GM19463 (cell line): ENCODE data around the gene KLHL18.
"Not testable (repeated sequence)": the region's sequence is repeated elsewhere in the genome, so short reads cannot be mapped to it uniquely, and the experiment has no call there.

ENCODE experiments used
- ATAC-seq: cut with Tn5 transposase; IDR thresholded peaks from one replicate; pipeline ENCODE4 v1.9.1; 2021; ENCODE audit warnings: mild to moderate bottlenecking, moderate library complexity; ENCODE audit not compliant: unreplicated experiment

Gene KLHL18

GRCh38 chr3:47310391-47310790, 27.6 kb downstream of the KLHL18 start:
- ATAC-seq: no peak

- no peak for ATAC-seq
These were observed 30.8 kb downstream of the KLHL18 start for GRCh38 chr3:47313341-47314055.

- ATAC-seq: no peak
These were observed 31.5 kb downstream of the KLHL18 start for GRCh38 chr3:47314056-47314764.

GRCh38 chr3:47315069-47315647, 32.4 kb downstream of the KLHL18 start:
- no peak for ATAC-seq

- not testable (repeated sequence) for ATAC-seq
These were observed 33.4 kb downstream of the KLHL18 start for GRCh38 chr3:47316151-47316550.

- no peak for ATAC-seq
These were observed 36.2 kb downstream of the KLHL18 start for GRCh38 chr3:47318916-47319315.

- no peak for ATAC-seq
These were observed 37.2 kb downstream of the KLHL18 start for GRCh38 chr3:47319956-47320355.

GRCh38 chr3:47323431-47324277, 40.9 kb downstream of the KLHL18 start:
- ATAC-seq: no peak

- no peak for ATAC-seq
These were observed 41.6 kb downstream of the KLHL18 start for GRCh38 chr3:47324278-47324865.

GRCh38 chr3:47333907-47334306, 51.2 kb downstream of the KLHL18 start:
- no peak for ATAC-seq

GRCh38 chr3:47337656-47338055, 54.9 kb downstream of the KLHL18 start:
- no peak for ATAC-seq

- no peak for ATAC-seq
These were observed 57.2 kb downstream of the KLHL18 start for GRCh38 chr3:47339951-47340350.

- no peak for ATAC-seq
These were observed 58.1 kb downstream of the KLHL18 start for GRCh38 chr3:47340866-47341265.

GRCh38 chr3:47342151-47342550, 59.4 kb downstream of the KLHL18 start:
- ATAC-seq: no peak

- ATAC-seq: no peak
These were observed 60.1 kb downstream of the KLHL18 start for GRCh38 chr3:47342812-47343211.

- no peak for ATAC-seq
These were observed 60.8 kb downstream of the KLHL18 start for GRCh38 chr3:47343471-47343971.

- no peak for ATAC-seq
These were observed 62.2 kb downstream of the KLHL18 start for GRCh38 chr3:47344971-47345370.

GRCh38 chr3:47347217-47347801, 64.6 kb downstream of the KLHL18 start:
- peak; percentile 54 for ATAC-seq

- no peak for ATAC-seq
These were observed 65.8 kb downstream of the KLHL18 start for GRCh38 chr3:47348411-47349154.

GRCh38 chr3:47355010-47355409, 72.3 kb downstream of the KLHL18 start:
- no peak for ATAC-seq
